H9 (cell line): ENCODE results near the gene GLYR1. TPM values are rescaled to one million over a fixed set of nuclear protein-coding genes. Genes with fewer than 3 reads are reported as not detected.

ENCODE experiments used
- DNase-seq: peaks from one replicate; pipeline ENCODE4 v3.0.0-alpha.2; 2017
- H2AFZ ChIP-seq: one replicate; pipeline ENCODE4 v1.6.1; 2013; ENCODE audit warnings: mild to moderate bottlenecking, low read length, control low read depth, moderate library complexity
- H2AK5ac ChIP-seq: 2 replicates; pipeline ENCODE4 v1.6.1; 2013; ENCODE audit warnings: low read length, control low read depth, mixed read lengths; ENCODE audit not compliant: insufficient read length
- H2BK120ac ChIP-seq: one replicate; pipeline ENCODE4 v1.6.1; 2013; ENCODE audit warnings: low read depth, mild to moderate bottlenecking, low read length, control low read depth, inconsistent platforms; ENCODE audit not compliant: poor library complexity, severe bottlenecking
- H2BK12ac ChIP-seq: 2 replicates; pipeline ENCODE4 v1.6.1; 2013; ENCODE audit warnings: low read length, control low read depth, mixed read lengths, low read depth; ENCODE audit not compliant: insufficient read length
- H2BK15ac ChIP-seq: 2 replicates; pipeline ENCODE4 v1.6.1; 2013; ENCODE audit warnings: low read depth, low read length, control low read depth
- H2BK20ac ChIP-seq: one replicate; pipeline ENCODE4 v1.6.1; 2013; ENCODE audit warnings: low read depth, mild to moderate bottlenecking, low read length, control low read depth, inconsistent platforms; ENCODE audit not compliant: poor library complexity, severe bottlenecking
- H2BK5ac ChIP-seq: 2 replicates; pipeline ENCODE4 v1.6.1; 2013; ENCODE audit warnings: low read length, control low read depth, mixed read lengths; ENCODE audit not compliant: insufficient read length
- H3K14ac ChIP-seq: 2 replicates; pipeline ENCODE4 v1.6.1; 2013; ENCODE audit warnings: low read length, control low read depth; ENCODE audit not compliant: insufficient read depth
- H3K18ac ChIP-seq: 2 replicates; pipeline ENCODE4 v1.6.1; 2013; ENCODE audit warnings: low read depth, mild to moderate bottlenecking, mixed read lengths, low read length, control low read depth; ENCODE audit not compliant: insufficient read length
- H3K23ac ChIP-seq: 2 replicates; pipeline ENCODE4 v1.6.1; 2013; ENCODE audit warnings: low read length, control low read depth, mixed read lengths, low read depth; ENCODE audit not compliant: insufficient read length
- H3K23me2 ChIP-seq: 2 replicates; pipeline ENCODE4 v1.6.1; 2013; ENCODE audit warnings: low read depth, mild to moderate bottlenecking, mixed read lengths, low read length, control low read depth; ENCODE audit not compliant: insufficient read length, poor library complexity, severe bottlenecking
- H3K27ac ChIP-seq: 2 replicates; pipeline ENCODE4 v1.5.1; 2013; ENCODE audit warnings: low read length, control low read depth, mixed read lengths, low read depth; ENCODE audit not compliant: insufficient read length
- H3K27me3 ChIP-seq: 2 replicates; pipeline ENCODE4 v1.6.1; 2013; ENCODE audit warnings: low read length, control low read depth, inconsistent platforms; ENCODE audit not compliant: insufficient read depth
- H3K4ac ChIP-seq: 2 replicates; pipeline ENCODE4 v1.6.1; 2013; ENCODE audit warnings: low read depth, mild to moderate bottlenecking, control low read depth, inconsistent platforms, low read length, moderate library complexity
- H3K4me1 ChIP-seq: 2 replicates; pipeline ENCODE4 v1.6.1; 2013; ENCODE audit warnings: low read length, control low read depth, inconsistent platforms; ENCODE audit not compliant: insufficient read depth
- H3K4me2 ChIP-seq: 2 replicates; pipeline ENCODE4 v1.6.1; 2013; ENCODE audit warnings: low read length, control low read depth, mixed read lengths; ENCODE audit not compliant: insufficient read length, insufficient read depth
- H3K56ac ChIP-seq: 2 replicates; pipeline ENCODE4 v1.6.1; 2013; ENCODE audit warnings: low read depth, mild to moderate bottlenecking, mixed read lengths, low read length, control low read depth; ENCODE audit not compliant: insufficient read length
- H3K79me1 ChIP-seq: 2 replicates; pipeline ENCODE4 v1.6.1; 2013; ENCODE audit warnings: low read depth, mild to moderate bottlenecking, moderate library complexity, low read length, control low read depth, inconsistent platforms; ENCODE audit not compliant: insufficient read depth, poor library complexity, severe bottlenecking
- H3K79me2 ChIP-seq: 2 replicates; pipeline ENCODE4 v1.6.1; 2013; ENCODE audit warnings: low read length, control low read depth, inconsistent platforms; ENCODE audit not compliant: insufficient read depth
- H3K9ac ChIP-seq: 2 replicates; pipeline ENCODE4 v1.6.1; 2013; ENCODE audit warnings: low read length, control low read depth, mixed read lengths; ENCODE audit not compliant: insufficient read length; ENCODE audit errors: extremely low read depth
- H3K9me3 ChIP-seq: one replicate; pipeline ENCODE4 v1.6.1; 2013; ENCODE audit warnings: low read depth, low read length, inconsistent platforms; ENCODE audit not compliant: control insufficient read depth
- H3T11ph ChIP-seq: one replicate; pipeline ENCODE4 v1.6.1; 2013; ENCODE audit warnings: mild to moderate bottlenecking, low read length, control low read depth, inconsistent platforms
- H4K20me1 ChIP-seq: one replicate; pipeline ENCODE4 v1.6.1; 2013; ENCODE audit not compliant: control insufficient read depth, insufficient read length, insufficient read depth
- H4K5ac ChIP-seq: 2 replicates; pipeline ENCODE4 v1.6.1; 2013; ENCODE audit warnings: low read depth, mild to moderate bottlenecking, mixed read lengths, low read length, control low read depth; ENCODE audit not compliant: insufficient read length
- H4K8ac ChIP-seq: replicated peaks from 2 replicates; pipeline ENCODE4 v1.6.1; 2013; ENCODE audit warnings: low read length, control low read depth, mixed read lengths, low read depth; ENCODE audit not compliant: insufficient read length
- H4K91ac ChIP-seq: 2 replicates; pipeline ENCODE4 v1.6.1; 2013; ENCODE audit warnings: low read depth, mild to moderate bottlenecking, moderate library complexity, mixed read lengths, low read length, control low read depth; ENCODE audit not compliant: insufficient read length
- H3K27ac Mint-ChIP-seq, 3 experiments: 2 replicates in 2 of 3; 3 replicates in 1 of 3; pipeline ENCODE4 v1.8.0; 2020 to 2021; ENCODE audit warnings: mixed read lengths in 3 of 3, mild to moderate bottlenecking in 1 of 3, moderate library complexity in 1 of 3
- H3K27me3 Mint-ChIP-seq: 2 replicates; pipeline ENCODE4 v1.8.0; 2021; ENCODE audit warnings: low read depth, mild to moderate bottlenecking, moderate library complexity, mixed read lengths
- H3K36me3 Mint-ChIP-seq, 3 experiments: 2 replicates in 2 of 3; 3 replicates in 1 of 3; pipeline ENCODE4 v1.8.0; 2020 to 2021; ENCODE audit warnings: low read depth in 3 of 3, mixed read lengths in 3 of 3; ENCODE audit not compliant: insufficient read depth in 1 of 3
- H3K4me1 Mint-ChIP-seq, 2 experiments: 2 replicates each; pipeline ENCODE4 v1.8.0; 2020; ENCODE audit warnings: mixed read lengths in 2 of 2
- H3K4me3 Mint-ChIP-seq, 2 experiments: 2 replicates in 1 of 2; 3 replicates in 1 of 2; pipeline ENCODE4 v1.8.0; 2020 to 2021; ENCODE audit warnings: mild to moderate bottlenecking in 2 of 2, mixed read lengths in 2 of 2, moderate library complexity in 1 of 2
- H3K9me3 Mint-ChIP-seq, 2 experiments: 2 replicates in 1 of 2; 3 replicates in 1 of 2; pipeline ENCODE4 v1.8.0; 2020; ENCODE audit warnings: mild to moderate bottlenecking in 2 of 2, mixed read lengths in 2 of 2, moderate library complexity in 1 of 2
- CTCF ChIP-seq: fragments of 200-600 bp; sonication (generic); conservative IDR thresholded peaks from 3 replicates; pipeline ENCODE4 v1.8.0; 2021; ENCODE audit warnings: antibody characterized with exemption, mild to moderate bottlenecking
- WGBS: extraction: QIAGEN DNeasy Blood & Tissue Kit; methylation state at CpG from one replicate; pipeline ENCODE4 v1.1.7; 2013; ENCODE audit warnings: missing lambda C conversion rate, low lambda C conversion rate, mixed read lengths; ENCODE audit not compliant: insufficient read length; ENCODE audit errors: extremely low coverage; 5-methylcytosine and 5-hydroxymethylcytosine counted together
- total RNA-seq: library from RNA; stranded (reverse); gene quantifications from 2 replicates; pipeline ENCODE4 v1.2.1, GENCODE V29; 2021

Gene GLYR1
- total RNA-seq, 1 experiment from 2014 or later: 114 TPM

GRCh38 chr16:4795181-4795827 is 51.8 kb downstream of the GLYR1 start, which contains the start of gene SMIM22:
TSS of gene SMIM22 (plus strand) at chr16:4795369. CDS start at chr16:4795735, 366 bp downstream.
- no peak within 1 kb of the TSS for H3K23ac ChIP-seq
- no peak within 1 kb of the TSS for H3K9ac ChIP-seq
- no peak within 1 kb of the TSS for H2BK15ac ChIP-seq
- no peak within 1 kb of the TSS for H3K4me3 Mint-ChIP-seq
- H4K91ac ChIP-seq: no peak within 1 kb of the TSS
- H2AK5ac ChIP-seq: no peak within 1 kb of the TSS
- peaks cover 1 to 19% (median 12%) of the 10 kb centered on the region in 3 experiments for H3K36me3 Mint-ChIP-seq
- no peak within 1 kb of the TSS for H2AFZ ChIP-seq
- H4K20me1 ChIP-seq: no peaks in the 10 kb centered on the region
- no peak within 1 kb of the TSS for H2BK5ac ChIP-seq
- no peaks in the 10 kb centered on the region for H3K27me3 ChIP-seq
- H3K27ac Mint-ChIP-seq: no peak within 1 kb of the TSS; a peak in 1 of 7 replicates
- H3K23me2 ChIP-seq: no peaks in the 10 kb centered on the region
- H3K4me2 ChIP-seq: no peak within 1 kb of the TSS
- no peak for DNase-seq
- H3K79me1 ChIP-seq: no peaks in the 10 kb centered on the region
- H3K9me3 Mint-ChIP-seq: no peaks in the 10 kb centered on the region
- H3K27me3 Mint-ChIP-seq: no peaks in the 10 kb centered on the region; the same call in 1 of the 2 replicates
- no peak within 1 kb of the TSS for H2BK120ac ChIP-seq
- no peak within 1 kb of the TSS for H4K5ac ChIP-seq
- H3K4ac ChIP-seq: no peak within 1 kb of the TSS
- WGBS: no CpG with 5 or more reads among the region's 14 CpGs
- H3K79me2 ChIP-seq: no peaks in the 10 kb centered on the region
- H3K56ac ChIP-seq: no peak within 1 kb of the TSS
- H3K4me1 ChIP-seq: no peaks in the 10 kb centered on the region
- H3K9me3 ChIP-seq: no peaks in the 10 kb centered on the region
- no peak within 1 kb of the TSS; the same call in 1 of the 2 replicates for H3K14ac ChIP-seq
- H2BK20ac ChIP-seq: no peak within 1 kb of the TSS
- no peak within 1 kb of the TSS for H3T11ph ChIP-seq
- TF ChIP-seq CTCF: no peak
- H3K18ac ChIP-seq: no peak within 1 kb of the TSS
- H2BK12ac ChIP-seq: no peak within 1 kb of the TSS
- no peak within 1 kb of the TSS for H4K8ac ChIP-seq
- no peak within 1 kb of the TSS for H3K27ac ChIP-seq
- peaks cover 0 to under 1% of the 10 kb centered on the region in 2 experiments; a peak in 2 of 4 replicates for H3K4me1 Mint-ChIP-seq
